ENCODE measurements around the gene KCNJ11.

KCNJ11 gene

DNA sequence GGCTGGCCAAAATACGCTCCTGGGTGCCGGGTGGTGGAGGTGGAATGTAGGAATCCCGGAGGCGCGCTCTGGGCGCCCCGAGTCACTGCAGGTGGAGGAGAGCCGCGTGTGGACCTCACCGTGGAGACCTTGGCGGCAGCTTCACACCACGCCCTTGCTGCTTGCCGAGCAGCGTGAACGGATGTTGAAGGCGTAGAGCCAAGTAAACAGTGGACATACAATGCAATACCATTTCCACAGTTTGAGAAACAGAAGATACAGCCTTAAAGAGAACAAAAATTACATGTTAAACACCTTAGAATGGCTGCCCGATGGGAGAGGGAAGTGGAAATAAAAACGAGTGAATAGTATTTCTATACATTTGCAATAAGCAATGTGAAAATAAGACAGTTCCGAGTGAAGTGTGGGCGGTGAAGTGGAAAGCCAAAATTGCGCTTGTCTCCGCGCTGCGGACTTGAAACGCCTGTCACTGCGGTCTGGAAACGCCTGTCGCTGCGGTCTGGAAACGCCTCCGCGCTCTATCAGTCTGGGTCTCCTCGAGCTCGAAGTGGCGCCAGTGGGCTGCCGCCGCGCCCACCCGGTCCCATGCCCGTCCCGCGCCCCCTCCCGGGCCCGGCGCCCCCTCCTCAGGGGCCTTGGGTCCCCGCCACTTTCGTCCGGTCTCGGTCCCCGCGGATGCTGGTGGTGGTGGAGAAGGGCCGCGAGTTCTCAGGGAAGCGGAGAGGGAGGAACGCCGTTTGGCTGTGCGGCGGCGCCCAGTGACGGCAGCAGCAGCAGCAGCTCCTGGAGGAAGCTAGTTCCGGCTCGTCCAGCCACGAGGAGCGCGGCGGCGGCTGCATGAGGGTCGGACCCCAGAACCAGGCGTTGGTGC, 35.3 kb downstream of the KCNJ11 start:
- DNase-seq = peak; percentile 63

DNA sequence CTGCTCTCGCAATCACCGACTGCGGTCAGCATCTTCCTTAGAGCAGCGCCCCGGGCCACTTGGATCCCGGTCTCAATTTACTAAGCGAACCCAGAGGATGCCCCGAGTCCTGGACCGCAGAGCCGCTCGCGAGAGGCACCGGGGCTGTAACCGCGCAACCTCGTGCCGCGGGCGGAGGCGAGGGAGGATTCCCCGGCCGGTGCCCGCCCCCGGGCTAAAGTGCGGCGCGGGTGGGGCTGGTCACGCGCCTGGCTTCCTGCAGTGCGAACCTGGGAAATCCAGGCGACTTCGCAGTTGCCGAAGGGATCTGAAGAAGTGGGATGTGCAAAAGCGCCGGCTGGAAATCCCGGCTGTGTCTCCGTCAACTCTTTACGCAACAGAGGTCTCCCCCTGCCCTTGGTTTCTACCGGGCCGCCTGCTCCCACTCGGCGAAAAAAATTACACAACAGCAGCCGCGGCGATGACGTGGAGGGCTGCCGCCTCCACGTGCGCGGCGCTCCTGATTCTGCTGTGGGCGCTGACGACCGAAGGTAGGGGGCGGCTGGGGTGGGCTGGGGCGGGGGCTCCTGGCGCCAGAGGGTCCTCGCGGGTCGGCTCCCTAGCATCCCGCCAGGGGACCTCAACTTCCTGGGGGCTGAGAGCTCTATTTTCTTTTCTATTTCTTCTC, 36.8 kb downstream of the KCNJ11 start, which contains the start of gene NCR3LG1:
Gene NCR3LG1, plus strand, starts transcription at position 291 of the 667 bp plus-strand sequence. Its CDS starts 170 bp downstream, at position 461.
- DNase-seq = peak; percentile 63

DNA sequence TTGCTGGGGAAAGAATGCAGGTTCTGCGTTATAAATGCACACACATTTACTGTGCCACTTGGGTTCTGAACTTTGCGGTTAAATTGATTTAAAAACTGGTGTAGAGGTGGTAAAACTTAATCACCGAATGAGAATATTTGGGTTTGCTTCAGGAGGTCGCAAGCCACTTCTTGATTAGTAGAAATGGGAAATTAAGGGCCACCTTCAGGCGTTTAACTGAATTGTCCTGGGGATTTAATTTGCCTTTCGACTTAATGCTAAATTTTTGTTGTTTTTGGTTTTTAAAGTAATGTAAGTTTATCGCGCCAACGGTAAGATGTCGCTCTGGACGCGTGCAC, 37.3 kb downstream of the KCNJ11 start:
- no peak for DNase-seq

DNA sequence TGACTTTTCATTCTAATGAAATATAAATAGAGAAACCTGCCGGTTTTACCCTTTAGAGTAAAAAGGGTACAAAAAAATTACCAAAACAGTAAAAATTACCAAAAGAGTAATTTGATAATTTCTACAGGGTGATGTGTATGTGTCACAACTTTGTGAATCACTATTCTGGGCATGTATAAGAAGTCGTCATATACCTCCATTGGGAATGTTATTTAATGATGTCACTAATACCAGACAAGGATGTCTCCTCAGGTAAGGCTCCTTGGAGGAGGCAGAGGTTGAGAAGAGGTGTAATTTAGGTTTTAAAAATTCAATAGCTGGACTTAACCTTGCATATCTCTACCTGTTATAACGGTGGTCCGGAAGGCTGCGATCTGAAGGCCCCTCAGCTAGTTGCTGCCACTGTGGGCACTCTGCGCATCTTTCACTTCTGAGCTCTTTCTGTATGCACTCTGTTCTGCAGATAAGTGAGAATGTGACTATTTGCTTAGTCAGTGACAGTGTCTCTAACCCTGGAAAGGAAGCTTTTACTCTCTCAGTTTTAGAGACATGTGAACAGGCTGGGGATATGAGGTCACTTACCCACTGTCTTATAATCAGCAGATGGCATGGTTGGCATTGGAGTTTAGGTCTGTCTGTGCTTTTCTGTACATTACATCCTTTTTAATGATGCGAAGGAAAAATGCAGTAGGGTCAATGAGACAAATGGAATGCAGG, 37.8 kb downstream of the KCNJ11 start:
- no peak for DNase-seq

- DNase-seq = no peak
These were observed 40.8 kb downstream of the KCNJ11 start for GRCh38 chr11:17347676-17348075.

- DNase-seq = no peak
These were observed 44.6 kb downstream of the KCNJ11 start for GRCh38 chr11:17343907-17344306.

DNA sequence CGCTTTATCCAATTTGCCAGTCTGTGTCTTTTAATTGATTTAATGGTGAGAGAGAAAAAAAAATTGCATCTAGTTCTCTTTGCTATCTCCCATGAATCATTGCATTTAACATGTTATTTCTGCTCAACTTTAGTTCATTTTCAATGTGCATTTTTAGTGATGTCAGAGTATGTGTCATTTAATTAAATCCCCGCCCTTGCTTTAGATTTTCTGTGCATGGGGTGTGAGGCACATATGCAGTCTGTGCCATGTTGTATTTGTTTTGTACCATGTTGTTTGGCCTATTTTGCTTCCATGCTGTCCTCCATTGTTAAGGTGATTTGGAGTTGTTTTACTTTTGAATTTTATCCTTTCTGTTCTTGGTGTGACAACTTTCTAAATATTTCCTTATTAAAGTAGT, 45.2 kb downstream of the KCNJ11 start:
- no peak for DNase-seq
